Activated CD4-positive, alpha-beta T cell treated with anti-CD3 and anti-CD28 coated beads, Interleukin-2, amount 50 U/mL, for 24 hours (primary cell): Measurements from ENCODE around the gene MARCHF3.
"Not testable (repeated sequence)": the region's sequence is repeated elsewhere in the genome, so short reads cannot be mapped to it uniquely, and the experiment has no call there.

Experiments
- DNase-seq, 2 donors: peaks; one replicate each; pipeline ENCODE4 v3.0.0-alpha.2; 2020; ENCODE audit warnings: low read depth in 1 of 2, low spot score in 1 of 2

Gene MARCHF3

GRCh38 chr5:126852841-126853271 lies 177.5 kb downstream of the MARCHF3 start:
- no peak for DNase-seq

- DNase-seq = no peak
Observed at GRCh38 chr5:126852091-126852571, 178.2 kb downstream of the MARCHF3 start.

- no peak for DNase-seq
Observed at GRCh38 chr5:126851501-126852011, 178.8 kb downstream of the MARCHF3 start.

- DNase-seq = no peak
Observed at GRCh38 chr5:126849101-126849678, 181.2 kb downstream of the MARCHF3 start.

- no peak for DNase-seq
Observed at GRCh38 chr5:126848253-126848652, 182.1 kb downstream of the MARCHF3 start.

- DNase-seq = no peak
Observed at GRCh38 chr5:126847826-126848251, 182.5 kb downstream of the MARCHF3 start.

GRCh38 chr5:126847456-126847820 lies 182.9 kb downstream of the MARCHF3 start:
- DNase-seq = no peak

GRCh38 chr5:126846744-126847455 lies 183.5 kb downstream of the MARCHF3 start:
- no peak for DNase-seq

- DNase-seq = no peak
Observed at GRCh38 chr5:126846344-126846743, 184.0 kb downstream of the MARCHF3 start.

- peak; percentile 24 to 34 for DNase-seq
Observed at GRCh38 chr5:126845470-126846070, 184.8 kb downstream of the MARCHF3 start.

- not testable (repeated sequence) for DNase-seq
Observed at GRCh38 chr5:126843375-126843774, 187.0 kb downstream of the MARCHF3 start.

GRCh38 chr5:126839407-126839806 lies 191.0 kb downstream of the MARCHF3 start:
- not testable (repeated sequence) for DNase-seq

- no peak for DNase-seq
Observed at GRCh38 chr5:126837906-126838539, 192.3 kb downstream of the MARCHF3 start.

- DNase-seq = no peak
Observed at GRCh38 chr5:126837242-126837641, 193.1 kb downstream of the MARCHF3 start.

GRCh38 chr5:126836778-126837177 lies 193.6 kb downstream of the MARCHF3 start:
- no peak for DNase-seq

- DNase-seq = no peak
Observed at GRCh38 chr5:126831156-126831555, 199.2 kb downstream of the MARCHF3 start.

GRCh38 chr5:126830061-126830460 lies 200.3 kb downstream of the MARCHF3 start:
- no peak for DNase-seq

- no peak for DNase-seq
Observed at GRCh38 chr5:126829098-126829497, 201.3 kb downstream of the MARCHF3 start.

GRCh38 chr5:126826619-126827215 lies 203.6 kb downstream of the MARCHF3 start:
- no peak for DNase-seq

- DNase-seq = no peak
Observed at GRCh38 chr5:126819253-126819652, 211.1 kb downstream of the MARCHF3 start.

GRCh38 chr5:126818736-126819135 lies 211.6 kb downstream of the MARCHF3 start:
- DNase-seq = no peak
